Measurements from ENCODE around the gene PSME1.

The PSME1 gene

DNA sequence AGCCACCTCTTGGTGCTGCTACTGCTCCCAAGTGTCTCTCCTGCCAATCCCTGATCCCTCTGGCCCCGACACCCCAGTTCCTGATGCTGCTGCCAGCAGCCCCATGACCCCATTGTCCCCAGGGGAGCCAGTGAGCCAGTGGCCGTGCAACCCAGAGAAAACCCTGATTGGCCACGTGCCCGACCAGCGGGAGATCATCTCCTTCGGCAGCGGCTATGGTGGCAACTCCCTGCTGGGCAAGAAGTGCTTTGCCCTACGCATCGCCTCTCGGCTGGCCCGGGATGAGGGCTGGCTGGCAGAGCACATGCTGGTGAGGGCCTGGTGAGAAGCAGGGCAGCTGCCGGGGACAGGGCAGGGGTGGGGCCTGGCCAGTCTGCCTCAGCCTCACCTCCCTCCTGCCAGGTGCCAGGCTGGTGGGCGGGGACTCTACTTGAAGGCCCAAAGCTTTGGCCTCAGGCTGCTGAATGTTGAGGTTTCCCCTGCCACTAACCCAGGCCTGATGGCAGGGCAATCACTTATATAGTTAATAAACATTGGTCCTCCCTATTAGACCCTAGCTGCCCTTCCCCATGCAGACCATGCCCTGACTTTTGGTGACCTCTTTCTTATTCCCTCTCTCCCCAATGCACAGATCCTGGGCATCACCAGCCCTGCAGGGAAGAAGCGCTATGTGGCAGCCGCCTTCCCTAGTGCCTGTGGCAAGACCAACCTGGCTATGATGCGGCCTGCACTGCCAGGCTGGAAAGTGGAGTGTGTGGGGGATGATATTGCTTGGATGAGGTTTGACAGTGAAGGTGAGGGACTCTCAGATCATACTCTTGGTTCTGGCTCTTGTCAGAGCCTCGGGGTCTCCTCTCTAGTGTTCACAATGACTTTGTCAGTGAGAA lies 36.8 kb upstream of the PSME1 start:
- Histone ChIP-seq H3K9me2 (replicated peaks; ENCODE audit: low read depth, low read length) (no peaks in the 10 kb centered on the region), H3K36me3 (ENCODE audit: insufficient read depth, low read length) (no peaks in the 10 kb centered on the region; the same call in 1 of the 2 replicates), H3K9ac (ENCODE audit: low read depth, low read length, poor library complexity, severe bottlenecking) (no peak overlapping the region), H4K20me1 (ENCODE audit: insufficient read depth, low read length, poor library complexity, severe bottlenecking) (no peaks in the 10 kb centered on the region), H3K4me1 (ENCODE audit: insufficient read depth, low read length, poor library complexity, severe bottlenecking) (peaks cover 10% of the 10 kb centered on the region), H3K4me3 (ENCODE audit: low read length, poor library complexity, severe bottlenecking) (no peak overlapping the region), H3K27me3 (ENCODE audit: insufficient read depth, low read length, poor library complexity, severe bottlenecking) (no peaks in the 10 kb centered on the region), H3K9me3 (ENCODE audit: insufficient read depth, low read depth, low read length) (no peaks in the 10 kb centered on the region), H3F3A (ENCODE audit: low read depth) (no peaks in the 10 kb centered on the region; the same call in 1 of the 2 replicates), H3K79me2 (ENCODE audit: insufficient read depth, low read length) (peaks cover 24% of the 10 kb centered on the region), H3K4me2 (ENCODE audit: low read depth, low read length, poor library complexity, severe bottlenecking) (no peak overlapping the region), H2AFZ (ENCODE audit: low read length) (no peak overlapping the region)
- TF ChIP-seq EZH2phosphoT487 (IDR thresholded peaks at IDR 0.05; ENCODE audit: borderline replicate concordance), result no peak
- TF ChIP-seq, protein P1, sequence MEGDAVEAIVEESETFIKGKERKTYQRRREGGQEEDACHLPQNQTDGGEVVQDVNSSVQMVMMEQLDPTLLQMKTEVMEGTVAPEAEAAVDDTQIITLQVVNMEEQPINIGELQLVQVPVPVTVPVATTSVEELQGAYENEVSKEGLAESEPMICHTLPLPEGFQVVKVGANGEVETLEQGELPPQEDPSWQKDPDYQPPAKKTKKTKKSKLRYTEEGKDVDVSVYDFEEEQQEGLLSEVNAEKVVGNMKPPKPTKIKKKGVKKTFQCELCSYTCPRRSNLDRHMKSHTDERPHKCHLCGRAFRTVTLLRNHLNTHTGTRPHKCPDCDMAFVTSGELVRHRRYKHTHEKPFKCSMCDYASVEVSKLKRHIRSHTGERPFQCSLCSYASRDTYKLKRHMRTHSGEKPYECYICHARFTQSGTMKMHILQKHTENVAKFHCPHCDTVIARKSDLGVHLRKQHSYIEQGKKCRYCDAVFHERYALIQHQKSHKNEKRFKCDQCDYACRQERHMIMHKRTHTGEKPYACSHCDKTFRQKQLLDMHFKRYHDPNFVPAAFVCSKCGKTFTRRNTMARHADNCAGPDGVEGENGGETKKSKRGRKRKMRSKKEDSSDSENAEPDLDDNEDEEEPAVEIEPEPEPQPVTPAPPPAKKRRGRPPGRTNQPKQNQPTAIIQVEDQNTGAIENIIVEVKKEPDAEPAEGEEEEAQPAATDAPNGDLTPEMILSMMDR (conservative IDR thresholded peaks at IDR 0.05; ENCODE audit: low read length), result no peak

DNA sequence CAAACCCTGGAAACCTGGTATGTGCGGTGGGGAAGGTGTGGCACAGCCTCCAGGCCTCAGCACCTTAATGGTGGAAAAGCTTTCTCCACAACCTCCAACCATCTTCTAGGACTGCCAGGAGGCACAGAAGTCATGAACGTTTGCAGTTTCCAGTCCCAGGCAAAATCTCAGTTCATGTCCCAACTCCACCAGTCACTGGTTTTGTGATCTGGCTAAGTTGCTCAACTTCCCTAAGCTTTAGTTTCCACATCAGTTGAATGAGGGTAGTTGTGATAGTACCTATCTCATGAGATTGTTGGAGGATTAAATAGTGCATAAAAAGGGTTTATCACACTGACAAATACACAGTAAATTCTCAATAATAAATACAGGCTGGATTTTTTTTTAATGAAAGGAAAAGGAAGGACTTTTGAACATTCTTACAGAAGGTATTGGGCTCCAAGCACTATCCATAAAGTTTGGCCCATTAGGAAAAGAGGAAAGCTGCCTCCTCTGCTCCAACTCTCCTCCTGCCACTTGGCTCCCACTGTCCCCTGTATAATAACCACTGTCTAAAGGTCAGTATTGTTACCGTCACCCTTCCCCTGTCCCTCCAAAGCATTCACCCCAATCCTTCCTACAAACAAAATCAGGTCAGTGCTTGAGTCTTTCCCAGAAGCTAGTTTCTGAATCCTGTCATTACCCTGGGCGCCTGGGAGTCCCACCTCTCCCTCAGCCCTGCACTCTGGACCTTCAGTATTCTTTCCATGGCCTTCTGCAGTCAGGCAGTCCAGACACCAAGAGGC lies 35.6 kb upstream of the PSME1 start:
- TF ChIP-seq, protein P1 (conservative IDR thresholded peaks at IDR 0.05; ENCODE audit: low read length), result no peak
- TF ChIP-seq EZH2phosphoT487 (IDR thresholded peaks at IDR 0.05; ENCODE audit: borderline replicate concordance), result no peak
- no peaks in the 10 kb centered on the region for H3F3A ChIP-seq (ENCODE audit: low read depth)
- no peaks in the 10 kb centered on the region for H4K20me1 ChIP-seq (ENCODE audit: insufficient read depth, low read length, poor library complexity, severe bottlenecking)
- peaks cover 10% of the 10 kb centered on the region for H3K4me1 ChIP-seq (ENCODE audit: insufficient read depth, low read length, poor library complexity, severe bottlenecking)
- no peak overlapping the region for H3K4me2 ChIP-seq (ENCODE audit: low read depth, low read length, poor library complexity, severe bottlenecking)
- H3K79me2 ChIP-seq (ENCODE audit: insufficient read depth, low read length), result peaks cover 15% of the 10 kb centered on the region; the same call in 1 of the 2 replicates
- H3K9ac ChIP-seq (ENCODE audit: low read depth, low read length, poor library complexity, severe bottlenecking), result no peak overlapping the region
- H3K9me3 ChIP-seq (ENCODE audit: insufficient read depth, low read depth, low read length), result no peaks in the 10 kb centered on the region
- no peak overlapping the region for H2AFZ ChIP-seq (ENCODE audit: low read length)
- no peaks in the 10 kb centered on the region for H3K9me2 ChIP-seq (replicated peaks; ENCODE audit: low read depth, low read length)
- H3K27me3 ChIP-seq (ENCODE audit: insufficient read depth, low read length, poor library complexity, severe bottlenecking), result no peaks in the 10 kb centered on the region
- H3K36me3 ChIP-seq (ENCODE audit: insufficient read depth, low read length), result no peaks in the 10 kb centered on the region; the same call in 1 of the 2 replicates
- no peak overlapping the region for H3K4me3 ChIP-seq (ENCODE audit: low read length, poor library complexity, severe bottlenecking)

DNA sequence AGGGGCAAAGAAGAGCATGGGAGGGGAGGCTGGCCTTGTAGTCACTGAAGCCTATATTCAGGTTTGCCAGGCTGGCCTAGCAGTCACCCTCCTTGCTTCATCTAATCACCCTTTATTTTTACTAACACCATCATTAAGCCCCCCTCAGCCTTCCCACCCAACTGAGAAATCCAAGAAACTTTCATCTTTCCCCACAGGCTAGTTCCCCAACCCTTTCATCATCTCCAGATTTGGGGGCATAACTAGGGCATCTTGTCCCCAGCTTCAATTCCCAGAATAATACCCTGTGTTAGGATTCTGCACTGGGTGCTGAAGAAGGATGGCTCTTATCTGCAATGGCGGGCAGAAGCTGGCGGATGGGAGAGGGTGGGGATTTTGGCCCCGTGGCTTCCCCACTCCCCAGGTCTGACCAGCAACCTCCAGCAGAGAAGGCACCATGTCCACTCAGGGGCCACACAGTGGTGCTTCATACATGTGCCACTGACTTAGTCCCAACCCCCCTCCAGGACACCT lies 35.0 kb upstream of the PSME1 start:
- no peaks in the 10 kb centered on the region for H3K9me2 ChIP-seq (replicated peaks; ENCODE audit: low read depth, low read length)
- no peaks in the 10 kb centered on the region for H3F3A ChIP-seq (ENCODE audit: low read depth)
- H3K4me1 ChIP-seq (ENCODE audit: insufficient read depth, low read length, poor library complexity, severe bottlenecking), result peaks cover 6% of the 10 kb centered on the region
- H3K4me2 ChIP-seq (ENCODE audit: low read depth, low read length, poor library complexity, severe bottlenecking), result no peak overlapping the region
- H3K36me3 ChIP-seq (ENCODE audit: insufficient read depth, low read length), result no peaks in the 10 kb centered on the region; the same call in 1 of the 2 replicates
- H4K20me1 ChIP-seq (ENCODE audit: insufficient read depth, low read length, poor library complexity, severe bottlenecking), result no peaks in the 10 kb centered on the region
- H3K9ac ChIP-seq (ENCODE audit: low read depth, low read length, poor library complexity, severe bottlenecking), result no peak overlapping the region
- H3K27me3 ChIP-seq (ENCODE audit: insufficient read depth, low read length, poor library complexity, severe bottlenecking), result no peaks in the 10 kb centered on the region
- H3K9me3 ChIP-seq (ENCODE audit: insufficient read depth, low read depth, low read length), result no peaks in the 10 kb centered on the region
- no peak overlapping the region for H3K4me3 ChIP-seq (ENCODE audit: low read length, poor library complexity, severe bottlenecking)
- no peak overlapping the region for H2AFZ ChIP-seq (ENCODE audit: low read length)
- TF ChIP-seq EZH2phosphoT487 (IDR thresholded peaks at IDR 0.05; ENCODE audit: borderline replicate concordance), result no peak
- TF ChIP-seq, protein P1 (conservative IDR thresholded peaks at IDR 0.05; ENCODE audit: low read length), result no peak
- peaks cover 11% of the 10 kb centered on the region; the same call in 1 of the 2 replicates for H3K79me2 ChIP-seq (ENCODE audit: insufficient read depth, low read length)

Data from Loucy (cell line).